ENCODE results near the gene AGPAT4. TPM values are rescaled to one million over a fixed set of nuclear protein-coding genes. Genes with fewer than 3 reads are reported as not detected.

The AGPAT4 gene
- total and polyA plus RNA-seq, 2 of the 4 experiments (the other 2 are of a cell fraction): 3.6 to 3.8 TPM

- peaks cover 10 to 21% of the 10 kb centered on the region in 2 experiments; a peak in 3 of 4 replicates for H3K79me1 ChIP-seq (ENCODE audit: low read depth in 1 of 2, low read length in 2 of 2)
- H2BK15ac ChIP-seq (ENCODE audit: low read depth, low read length): no peak overlapping the region
- H3K4me1 ChIP-seq (ENCODE audit: control insufficient read depth, insufficient read depth, low read length): peaks cover 3% of the 10 kb centered on the region; the same call in 1 of the 2 replicates
- H4K91ac ChIP-seq (ENCODE audit: insufficient read depth, low read depth, low read length): no peak overlapping the region
- no peak overlapping the region for H2AK9ac ChIP-seq (replicated peaks; ENCODE audit: low read depth, low read length, poor library complexity)
- H3K14ac ChIP-seq (replicated peaks; ENCODE audit: low read depth, low read length): no peak overlapping the region
- no peak overlapping the region for H3K4me2 ChIP-seq (ENCODE audit: low read depth, low read length)
- no peak overlapping the region for H4K5ac ChIP-seq (ENCODE audit: low read depth, low read length)
- ChIA-PET CTCF (no interaction called here), POLR2A (ENCODE audit: unreplicated experiment) (no interaction called here)
- no TSS peak for BruUV-seq (replicated peaks)
- intact Hi-C loops (cut with micrococcal nuclease) (no loop called here), dilution Hi-C loops (cut with HindIII; ENCODE audit: low sequenced_read_pairs, unreplicated experiment) (no loop called here), in situ Hi-C loops (cut with MboI; ENCODE audit: low sequenced_read_pairs) (no loop called here)
- no peak overlapping the region for H2AFZ ChIP-seq (replicated peaks; ENCODE audit: low read length, poor library complexity)
- no peak overlapping the region for H2BK5ac ChIP-seq (ENCODE audit: low read depth, low read length, poor library complexity, severe bottlenecking)
- DNase-seq (no peak), ATAC-seq (ENCODE audit: low read depth) (no peak)
- H3K18ac ChIP-seq (ENCODE audit: low read depth, low read length): no peak overlapping the region
- no peak overlapping the region for H3K4me3 ChIP-seq (ENCODE audit: insufficient read depth, low read depth, low read length)
- H2BK120ac ChIP-seq (ENCODE audit: low read depth, low read length): no peak overlapping the region
- H4K20me1 ChIP-seq (ENCODE audit: insufficient read depth, low read length): no peaks in the 10 kb centered on the region
- peaks cover 3% of the 10 kb centered on the region; the same call in 1 of the 2 replicates for H3K9me1 ChIP-seq (ENCODE audit: insufficient read depth, low read length)
- no peak overlapping the region for H2AK5ac ChIP-seq (ENCODE audit: low read depth, low read length)
- WGBS, 2 experiments (ENCODE audit: extremely low coverage in 2 of 2, insufficient read length in 1 of 2): 100% methylated on average over 1 of the region's 6 CpGs; no CpG with 5 or more reads in 1 of the 2 experiments
- no peaks in the 10 kb centered on the region for H3K9me3 ChIP-seq (ENCODE audit: control insufficient read depth, insufficient read depth, low read length)
- TF ChIP-seq CEBPB (IDR thresholded peaks at IDR 0.05; ENCODE audit: low read depth, low read length): no peak
- TF ChIP-seq, protein P1, sequence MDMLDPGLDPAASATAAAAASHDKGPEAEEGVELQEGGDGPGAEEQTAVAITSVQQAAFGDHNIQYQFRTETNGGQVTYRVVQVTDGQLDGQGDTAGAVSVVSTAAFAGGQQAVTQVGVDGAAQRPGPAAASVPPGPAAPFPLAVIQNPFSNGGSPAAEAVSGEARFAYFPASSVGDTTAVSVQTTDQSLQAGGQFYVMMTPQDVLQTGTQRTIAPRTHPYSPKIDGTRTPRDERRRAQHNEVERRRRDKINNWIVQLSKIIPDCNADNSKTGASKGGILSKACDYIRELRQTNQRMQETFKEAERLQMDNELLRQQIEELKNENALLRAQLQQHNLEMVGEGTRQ (IDR thresholded peaks at IDR 0.05; ENCODE audit: low read depth, low read length): no peak
- TF ChIP-seq MAZ (IDR thresholded peaks at IDR 0.05; ENCODE audit: borderline replicate concordance, low read depth, low read length): no peak
- no peak for TF ChIP-seq SMC3 (IDR thresholded peaks at IDR 0.05; ENCODE audit: low read depth, low read length)
- no peak overlapping the region for H4K8ac ChIP-seq (ENCODE audit: low read depth in 2 of 2, low read length in 2 of 2)
- no peak overlapping the region for H2BK20ac ChIP-seq (ENCODE audit: low read depth, low read length)
- H3K27me3 ChIP-seq (ENCODE audit: control insufficient read depth, insufficient read depth, low read length): no peaks in the 10 kb centered on the region
- H3K9ac ChIP-seq (ENCODE audit: low read depth, low read length): no peak overlapping the region
- H3K56ac ChIP-seq (ENCODE audit: extremely low read depth, insufficient read depth, low read length): no peak overlapping the region
- no peak overlapping the region for H3K4ac ChIP-seq (ENCODE audit: low read depth, low read length)
- no peak overlapping the region for H3K23ac ChIP-seq (ENCODE audit: low read depth, low read length)
- no peaks in the 10 kb centered on the region for H3K36me3 ChIP-seq (ENCODE audit: control insufficient read depth, insufficient read depth, low read length)
- H3K27ac ChIP-seq (ENCODE audit: insufficient read depth, low read length): no peak overlapping the region
Observed at GRCh38 chr6:161245363-161245762, 28.5 kb downstream of the AGPAT4 start.
